ENCODE measurements around the gene KDM4E.
"Not testable (repeated sequence)": the region's sequence is repeated elsewhere in the genome, so short reads cannot be mapped to it uniquely, and the experiment has no call there.

The KDM4E gene

GRCh38 chr11:95024958-95025357 lies at the start of gene KDM4E:
Gene KDM4E (plus strand): TSS chr11:95025258. CDS start chr11:95025558, 300 bp downstream.
- no peak for DNase-seq

GRCh38 chr11:94975599-94975998 lies 49.5 kb upstream of the KDM4E start:
- no peak for DNase-seq

GRCh38 chr11:94987378-94987777 lies 37.7 kb upstream of the KDM4E start:
- no peak for DNase-seq

- DNase-seq, result no peak
Observed at GRCh38 chr11:94988748-94989147, 36.3 kb upstream of the KDM4E start.

- DNase-seq, result no peak
Observed at GRCh38 chr11:94993400-94993943, 31.6 kb upstream of the KDM4E start.

GRCh38 chr11:94997437-94997836 lies 27.6 kb upstream of the KDM4E start:
- DNase-seq, result no peak

GRCh38 chr11:94998285-94998684 lies 26.8 kb upstream of the KDM4E start:
- DNase-seq, result no peak

- no peak for DNase-seq
Observed at GRCh38 chr11:95003716-95004115, 21.3 kb upstream of the KDM4E start.

GRCh38 chr11:95005642-95006041 lies 19.4 kb upstream of the KDM4E start:
- no peak for DNase-seq

GRCh38 chr11:95011376-95011775 lies 13.7 kb upstream of the KDM4E start:
- no peak for DNase-seq

- DNase-seq, result no peak
Observed at GRCh38 chr11:95014184-95014821, 10.8 kb upstream of the KDM4E start.

- DNase-seq, result no peak
Observed at GRCh38 chr11:95016139-95016538, 8.9 kb upstream of the KDM4E start.

- not testable (repeated sequence) for DNase-seq
Observed at GRCh38 chr11:95021468-95021867, 3.6 kb upstream of the KDM4E start.

- DNase-seq, result not testable (repeated sequence)
Observed at GRCh38 chr11:95025594-95025993, 536 bp downstream of the KDM4E start.

GRCh38 chr11:95028357-95028756 lies 3.3 kb downstream of the KDM4E start:
- no peak for DNase-seq

GRCh38 chr11:95033051-95033450 lies 8.0 kb downstream of the KDM4E start:
- no peak for DNase-seq

- DNase-seq, result no peak
Observed at GRCh38 chr11:95035316-95035715, 10.3 kb downstream of the KDM4E start.

- DNase-seq, result peak; percentile 13
Observed at GRCh38 chr11:95037356-95038035, 12.4 kb downstream of the KDM4E start.

GRCh38 chr11:95042239-95042638 lies 17.2 kb downstream of the KDM4E start:
- DNase-seq, result no peak

- DNase-seq, result no peak
Observed at GRCh38 chr11:95042906-95043305, 17.8 kb downstream of the KDM4E start.

GRCh38 chr11:95044010-95044409 lies 19.0 kb downstream of the KDM4E start:
- DNase-seq, result no peak

GRCh38 chr11:95045812-95046211 lies 20.8 kb downstream of the KDM4E start:
- no peak for DNase-seq

GRCh38 chr11:95049122-95049521 lies 24.1 kb downstream of the KDM4E start, which contains the start of gene KDM4F:
Gene KDM4F (plus strand): TSS chr11:95049422.
- not testable (repeated sequence) for DNase-seq

- no peak for DNase-seq
Observed at GRCh38 chr11:95050595-95051202, 25.6 kb downstream of the KDM4E start.

Data from stimulated activated CD4-positive, alpha-beta T cell treated with anti-CD3 and anti-CD28 coated beads, Interleukin-4, amount 100 ng/mL, for 1 hour (primary cell).